Glutamatergic neuron (in vitro differentiated cells): ENCODE data around the gene GPC6. TPM values are rescaled to one million over a fixed set of nuclear protein-coding genes. Genes with fewer than 3 reads are reported as not detected.

Source experiments
- DNase-seq: peaks from one replicate; pipeline ENCODE4 v3.0.0; 2022
- H3K27ac Mint-ChIP-seq: one replicate; pipeline ENCODE4 v1.8.0; 2020; ENCODE audit warnings: mild to moderate bottlenecking, mixed read lengths, inconsistent platforms; ENCODE audit not compliant: unreplicated experiment
- H3K27me3 Mint-ChIP-seq: one replicate; pipeline ENCODE4 v1.8.0; 2020; ENCODE audit warnings: mild to moderate bottlenecking, moderate library complexity, mixed read lengths, inconsistent platforms; ENCODE audit not compliant: unreplicated experiment
- H3K36me3 Mint-ChIP-seq: one replicate; pipeline ENCODE4 v1.8.0; 2020; ENCODE audit warnings: mild to moderate bottlenecking, mixed read lengths, inconsistent platforms; ENCODE audit not compliant: unreplicated experiment
- H3K4me1 Mint-ChIP-seq: one replicate; pipeline ENCODE4 v1.8.0; 2020; ENCODE audit warnings: mild to moderate bottlenecking, low read depth, mixed read lengths, inconsistent platforms; ENCODE audit not compliant: unreplicated experiment
- H3K4me3 Mint-ChIP-seq: one replicate; pipeline ENCODE4 v1.8.0; 2020; ENCODE audit warnings: mild to moderate bottlenecking, mixed read lengths, inconsistent platforms; ENCODE audit not compliant: unreplicated experiment
- H3K9me3 Mint-ChIP-seq: one replicate; pipeline ENCODE4 v1.8.0; 2020; ENCODE audit warnings: mild to moderate bottlenecking, moderate library complexity, mixed read lengths, inconsistent platforms; ENCODE audit not compliant: unreplicated experiment
- total RNA-seq: library from RNA; stranded (reverse); fragmentation: NEBNext Ultra II Directional; extraction: Animal tissue kit (Norgen Biotek cat#: 25700); gene quantifications from one replicate; pipeline ENCODE4 v1.2.1, GENCODE V29; 2021; ENCODE audit not compliant: unreplicated experiment
- TF ChIP-seq, protein P1 (sequence below): fragments of 200-600 bp; sonication (generic); IDR thresholded peaks from one replicate; pipeline ENCODE4 v1.5.0; 2021; ENCODE audit not compliant: partially characterized antibody, unreplicated experiment

The GPC6 gene
- total RNA-seq, 1 donor from 2014 or later: 11.8 TPM

DNA sequence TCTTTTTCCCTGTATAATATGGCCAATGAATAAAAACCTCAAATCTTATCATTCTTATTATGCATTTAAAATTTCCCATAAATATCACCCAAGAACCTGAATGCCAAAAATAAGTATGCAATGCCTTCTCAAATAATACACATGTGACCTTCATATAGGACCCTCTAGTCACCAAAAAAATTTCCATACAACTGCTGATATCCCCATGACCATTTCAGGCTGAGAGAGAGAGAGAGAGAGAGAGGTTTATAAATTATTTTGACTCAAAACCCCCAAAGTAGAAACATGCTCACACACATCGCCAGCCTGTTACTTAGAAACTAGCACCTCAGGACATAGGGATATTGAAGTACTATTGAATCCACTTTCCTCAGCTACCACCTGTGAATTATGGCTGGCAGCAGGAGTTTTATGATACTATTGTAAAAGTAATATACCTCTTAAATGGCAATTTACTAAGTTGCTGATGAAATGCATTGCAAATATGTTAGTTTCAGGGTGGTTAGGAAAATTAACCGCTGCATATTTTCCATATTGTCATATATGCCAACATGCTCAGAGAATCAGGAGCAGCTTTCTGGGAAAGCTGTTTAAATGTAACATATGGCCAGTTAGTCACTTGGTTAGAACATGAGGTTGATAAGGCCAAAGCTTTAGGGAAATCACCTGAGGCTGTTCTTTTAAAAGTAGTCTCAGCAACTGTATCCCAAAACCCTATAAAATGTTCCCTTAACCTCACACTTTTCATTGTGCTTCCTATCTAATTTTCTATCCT is 1022.0 kb downstream of the GPC6 start:
- Mint-ChIP-seq H3K27me3 (no peaks in the 10 kb centered on the region), H3K4me1 (peaks cover 6% of the 10 kb centered on the region), H3K36me3 (peaks cover 6% of the 10 kb centered on the region), H3K27ac (no peak overlapping the region), H3K4me3 (no peak overlapping the region), H3K9me3 (no peaks in the 10 kb centered on the region)
- DNase-seq: no peak
- TF ChIP-seq, protein P1, sequence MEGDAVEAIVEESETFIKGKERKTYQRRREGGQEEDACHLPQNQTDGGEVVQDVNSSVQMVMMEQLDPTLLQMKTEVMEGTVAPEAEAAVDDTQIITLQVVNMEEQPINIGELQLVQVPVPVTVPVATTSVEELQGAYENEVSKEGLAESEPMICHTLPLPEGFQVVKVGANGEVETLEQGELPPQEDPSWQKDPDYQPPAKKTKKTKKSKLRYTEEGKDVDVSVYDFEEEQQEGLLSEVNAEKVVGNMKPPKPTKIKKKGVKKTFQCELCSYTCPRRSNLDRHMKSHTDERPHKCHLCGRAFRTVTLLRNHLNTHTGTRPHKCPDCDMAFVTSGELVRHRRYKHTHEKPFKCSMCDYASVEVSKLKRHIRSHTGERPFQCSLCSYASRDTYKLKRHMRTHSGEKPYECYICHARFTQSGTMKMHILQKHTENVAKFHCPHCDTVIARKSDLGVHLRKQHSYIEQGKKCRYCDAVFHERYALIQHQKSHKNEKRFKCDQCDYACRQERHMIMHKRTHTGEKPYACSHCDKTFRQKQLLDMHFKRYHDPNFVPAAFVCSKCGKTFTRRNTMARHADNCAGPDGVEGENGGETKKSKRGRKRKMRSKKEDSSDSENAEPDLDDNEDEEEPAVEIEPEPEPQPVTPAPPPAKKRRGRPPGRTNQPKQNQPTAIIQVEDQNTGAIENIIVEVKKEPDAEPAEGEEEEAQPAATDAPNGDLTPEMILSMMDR: no peak

DNA sequence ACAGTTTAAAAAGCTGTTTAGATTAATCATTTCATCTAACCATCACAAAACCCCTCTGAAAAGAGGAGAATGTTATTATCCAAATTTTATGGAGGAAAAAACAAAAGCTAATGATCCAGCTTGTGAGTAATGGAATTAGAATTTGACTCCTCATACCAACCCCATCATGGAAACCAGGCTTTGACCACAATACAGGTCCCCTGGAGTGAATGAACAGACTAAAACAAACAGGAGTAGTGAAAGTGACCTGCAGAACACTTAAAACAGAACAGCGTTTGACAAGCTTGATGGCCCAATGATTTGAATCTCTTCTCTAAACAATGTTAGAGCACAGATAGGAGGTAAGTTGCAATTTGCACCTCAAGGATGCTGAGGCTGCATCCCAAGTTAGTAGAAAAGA is 1022.9 kb downstream of the GPC6 start:
- peaks cover 6% of the 10 kb centered on the region for H3K4me1 Mint-ChIP-seq
- no peaks in the 10 kb centered on the region for H3K9me3 Mint-ChIP-seq
- H3K27ac Mint-ChIP-seq: no peak overlapping the region
- DNase-seq: no peak
- H3K36me3 Mint-ChIP-seq: peaks cover 6% of the 10 kb centered on the region
- TF ChIP-seq, protein P1: no peak
- no peaks in the 10 kb centered on the region for H3K27me3 Mint-ChIP-seq
- H3K4me3 Mint-ChIP-seq: no peak overlapping the region

DNA sequence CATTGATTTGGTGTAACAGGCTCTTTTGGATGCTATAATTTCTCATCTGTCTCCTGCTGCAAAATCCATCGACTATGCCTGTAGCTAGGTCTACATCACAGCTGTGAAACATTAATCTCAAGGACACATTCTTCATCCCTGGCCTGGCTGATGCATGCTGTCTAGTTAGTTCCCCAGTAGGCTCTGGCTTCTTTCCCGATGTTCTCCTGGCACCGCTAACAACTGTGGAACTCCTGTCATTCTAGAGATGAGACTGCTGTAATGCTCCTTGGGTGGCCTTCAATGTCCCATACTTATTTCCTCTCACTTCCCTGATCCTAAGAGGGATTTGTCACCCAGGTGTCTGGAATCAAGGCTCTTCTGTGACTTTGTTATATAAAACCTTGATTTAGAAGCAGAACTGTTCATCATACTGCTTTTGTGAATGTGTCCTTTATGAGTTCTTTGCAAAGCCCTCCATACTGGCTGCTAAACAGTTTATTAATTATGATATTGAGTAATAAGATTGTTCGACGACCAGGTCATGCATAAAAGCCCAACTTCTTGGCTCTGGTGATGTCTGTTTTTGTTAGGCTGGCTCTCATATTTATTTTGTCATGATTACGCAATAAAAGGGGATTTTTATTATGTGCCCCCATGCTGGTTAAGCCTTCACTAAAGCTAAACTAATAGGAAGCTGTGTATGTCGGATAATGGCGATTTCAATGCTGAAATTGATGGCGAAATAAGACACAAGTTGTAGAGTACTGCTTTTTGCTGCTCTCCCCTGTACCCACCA is 1025.4 kb downstream of the GPC6 start:
- DNase-seq: no peak
- H3K27ac Mint-ChIP-seq: no peak overlapping the region
- no peaks in the 10 kb centered on the region for H3K36me3 Mint-ChIP-seq
- H3K27me3 Mint-ChIP-seq: no peaks in the 10 kb centered on the region
- H3K4me3 Mint-ChIP-seq: no peak overlapping the region
- peaks cover 6% of the 10 kb centered on the region for H3K4me1 Mint-ChIP-seq
- no peaks in the 10 kb centered on the region for H3K9me3 Mint-ChIP-seq
- TF ChIP-seq, protein P1: no peak

DNA sequence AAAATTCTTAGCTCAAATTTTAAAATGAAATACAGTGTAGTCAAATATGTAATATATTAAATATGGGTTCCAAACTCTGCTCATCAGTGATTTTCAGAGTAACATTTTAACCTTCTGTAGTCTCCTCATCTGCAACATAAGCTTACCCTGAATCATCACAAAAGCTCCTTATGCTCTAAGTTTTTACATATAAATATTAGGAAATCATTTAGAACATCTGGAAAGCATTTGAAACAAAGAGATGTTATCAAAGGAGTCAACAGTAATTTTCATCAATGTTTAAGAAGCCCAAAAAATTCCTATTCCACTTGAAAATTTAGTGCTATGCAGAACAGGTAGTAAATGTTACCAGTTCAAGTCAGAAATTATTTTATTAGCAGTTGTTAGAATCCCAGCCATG is 1028.1 kb downstream of the GPC6 start:
- no peaks in the 10 kb centered on the region for H3K36me3 Mint-ChIP-seq
- TF ChIP-seq, protein P1: no peak
- no peak for DNase-seq
- no peaks in the 10 kb centered on the region for H3K9me3 Mint-ChIP-seq
- H3K4me1 Mint-ChIP-seq: no peaks in the 10 kb centered on the region
- no peak overlapping the region for H3K27ac Mint-ChIP-seq
- no peaks in the 10 kb centered on the region for H3K27me3 Mint-ChIP-seq
- H3K4me3 Mint-ChIP-seq: no peak overlapping the region

DNA sequence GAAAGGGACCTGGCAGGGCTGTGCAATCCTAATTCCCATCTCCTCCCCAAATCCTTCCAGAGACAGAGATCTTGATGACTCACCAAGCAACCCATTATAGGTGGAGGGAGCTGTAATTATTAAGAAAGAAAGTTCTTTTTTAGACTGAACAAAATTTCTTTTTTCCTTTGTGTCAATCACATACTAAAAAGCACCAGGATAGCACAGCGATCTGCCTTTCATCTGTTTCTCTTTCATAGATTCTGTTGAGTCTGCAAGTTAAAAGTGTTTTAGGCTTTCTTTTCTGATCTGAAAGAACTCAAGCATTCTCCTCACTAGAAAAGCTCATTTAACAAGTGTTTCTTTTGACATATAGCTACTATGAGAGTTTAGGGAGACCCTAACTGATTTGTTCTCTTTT is 1030.1 kb downstream of the GPC6 start:
- Mint-ChIP-seq H3K36me3 (no peaks in the 10 kb centered on the region), H3K27ac (no peak overlapping the region), H3K4me3 (no peak overlapping the region), H3K4me1 (no peaks in the 10 kb centered on the region), H3K9me3 (no peaks in the 10 kb centered on the region), H3K27me3 (no peaks in the 10 kb centered on the region)
- DNase-seq: no peak
- TF ChIP-seq, protein P1: no peak
